ENCODE measurements around the gene PTCD1.

PTCD1 gene, protein sequence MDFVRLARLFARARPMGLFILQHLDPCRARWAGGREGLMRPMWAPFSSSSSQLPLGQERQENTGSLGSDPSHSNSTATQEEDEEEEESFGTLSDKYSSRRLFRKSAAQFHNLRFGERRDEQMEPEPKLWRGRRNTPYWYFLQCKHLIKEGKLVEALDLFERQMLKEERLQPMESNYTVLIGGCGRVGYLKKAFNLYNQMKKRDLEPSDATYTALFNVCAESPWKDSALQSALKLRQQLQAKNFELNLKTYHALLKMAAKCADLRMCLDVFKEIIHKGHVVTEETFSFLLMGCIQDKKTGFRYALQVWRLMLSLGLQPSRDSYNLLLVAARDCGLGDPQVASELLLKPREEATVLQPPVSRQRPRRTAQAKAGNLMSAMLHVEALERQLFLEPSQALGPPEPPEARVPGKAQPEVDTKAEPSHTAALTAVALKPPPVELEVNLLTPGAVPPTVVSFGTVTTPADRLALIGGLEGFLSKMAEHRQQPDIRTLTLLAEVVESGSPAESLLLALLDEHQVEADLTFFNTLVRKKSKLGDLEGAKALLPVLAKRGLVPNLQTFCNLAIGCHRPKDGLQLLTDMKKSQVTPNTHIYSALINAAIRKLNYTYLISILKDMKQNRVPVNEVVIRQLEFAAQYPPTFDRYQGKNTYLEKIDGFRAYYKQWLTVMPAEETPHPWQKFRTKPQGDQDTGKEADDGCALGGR

DNA sequence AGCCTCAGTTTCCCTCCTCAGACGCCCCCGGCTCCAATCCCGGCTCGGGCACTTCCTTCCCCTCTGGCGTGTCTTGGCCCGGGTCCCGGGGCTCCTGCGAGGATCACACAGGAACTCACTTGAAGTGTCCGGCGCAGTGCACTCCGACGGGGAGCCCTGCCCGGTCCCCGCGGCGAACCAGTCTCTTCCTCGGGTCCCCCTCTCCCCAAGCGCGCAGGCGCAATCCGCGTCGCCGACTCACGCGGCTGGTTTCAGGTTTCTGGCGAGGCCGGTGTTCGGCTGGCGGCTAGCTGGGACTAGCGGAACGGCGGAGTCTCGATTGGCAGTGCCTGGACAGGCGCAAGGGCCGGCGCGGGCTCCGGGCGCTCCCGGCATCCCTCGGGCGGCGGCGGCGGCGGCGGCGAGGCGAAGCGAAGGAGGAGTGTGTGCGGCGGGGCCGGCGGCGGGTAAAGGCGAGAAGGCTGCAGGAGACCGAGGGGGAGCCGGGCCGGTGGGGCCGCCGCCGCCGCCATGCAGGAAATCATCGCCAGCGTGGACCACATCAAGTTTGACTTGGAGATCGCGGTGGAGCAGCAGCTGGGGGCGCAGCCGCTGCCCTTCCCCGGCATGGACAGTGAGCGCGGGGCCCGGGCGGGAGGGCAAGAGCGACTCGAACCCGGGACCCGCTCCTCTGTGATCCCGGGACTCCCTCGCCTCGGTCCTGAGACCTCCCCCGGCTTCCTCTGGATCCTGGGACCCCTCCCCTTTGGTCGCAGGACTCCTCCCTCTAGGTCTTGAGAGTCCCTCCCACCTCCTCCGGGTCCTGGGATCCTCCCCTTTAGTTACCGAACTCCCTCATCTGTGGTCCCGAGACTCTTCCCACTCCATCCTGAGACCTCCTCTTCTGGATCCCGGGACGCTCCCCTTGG is at the start of gene PTCD1, which contains the start of gene CPSF4:
PTCD1 (minus strand) TSS at position 226 of the 908 bp plus-strand sequence. CDS start 3,556 bp downstream, outside the sequence.
CPSF4 (plus strand) TSS at position 371 of the 908 bp plus-strand sequence; CDS start at position 511, 140 bp downstream.
- peak; percentile 83 for DNase-seq

DNA sequence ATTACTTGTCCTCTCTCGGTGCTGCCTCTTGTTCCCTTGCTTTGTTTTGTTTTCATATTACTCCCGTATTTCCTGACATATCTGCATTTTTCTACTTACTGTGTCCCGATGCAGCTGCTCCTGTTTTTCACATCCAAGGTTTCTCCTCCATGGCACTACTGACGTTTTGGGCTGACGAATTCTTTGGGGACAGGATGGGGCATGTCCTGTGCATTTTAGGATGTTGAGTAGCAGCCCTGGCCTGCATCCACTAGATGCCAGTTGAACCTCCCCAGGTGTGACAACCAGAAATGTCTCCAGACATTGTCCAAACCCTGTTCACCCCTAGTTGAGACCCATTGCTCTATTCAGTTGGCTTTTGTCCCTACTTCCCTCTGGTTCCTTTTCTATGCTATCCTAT is 46.5 kb upstream of the PTCD1 start:
- DNase-seq: no peak

DNA sequence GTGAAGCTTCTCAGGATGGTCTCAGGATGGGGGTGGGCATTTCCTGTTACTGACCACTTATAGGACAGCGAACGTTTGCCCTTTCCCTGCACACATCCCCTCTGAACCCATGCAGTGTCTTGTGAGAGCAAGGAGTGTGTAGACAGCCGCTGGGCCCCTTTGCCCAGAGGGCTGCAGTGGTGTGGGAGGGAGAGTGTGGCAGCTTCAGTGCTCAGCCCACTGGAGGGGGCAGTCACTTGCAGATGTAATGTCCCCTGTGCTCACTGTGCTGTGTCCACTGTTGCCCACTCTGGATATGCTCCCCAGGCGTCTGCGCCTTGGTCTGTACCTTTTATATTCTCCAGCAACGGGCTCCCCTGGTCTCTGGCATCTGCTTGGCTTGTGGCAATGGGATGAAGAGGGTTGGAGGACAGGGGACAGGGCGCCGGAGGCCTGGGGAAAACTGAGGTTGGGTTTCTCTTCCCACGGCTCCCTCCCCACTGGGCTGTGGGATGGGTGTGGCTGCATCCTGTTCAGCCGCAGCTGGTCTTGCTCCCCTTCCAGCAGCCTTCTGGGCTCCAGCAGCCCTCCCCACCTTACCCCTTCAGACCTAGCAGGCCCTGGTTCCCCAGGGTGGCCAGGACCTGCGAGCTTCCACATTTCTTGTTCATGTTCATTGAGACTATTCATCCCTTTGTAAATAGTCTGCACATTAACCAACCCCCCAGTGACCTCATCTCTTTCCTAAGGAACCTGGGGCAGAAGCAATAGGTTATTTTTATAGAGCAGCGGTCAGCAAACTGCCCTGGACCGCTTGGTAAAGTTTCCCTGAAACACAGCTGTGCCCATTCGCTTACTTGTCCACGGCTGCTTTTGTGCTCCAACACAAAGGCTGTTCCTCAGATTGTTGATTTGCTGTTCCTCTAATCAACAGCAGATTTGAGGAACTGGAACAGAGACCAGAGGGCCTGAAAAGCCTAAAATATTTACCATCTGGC is 40.2 kb upstream of the PTCD1 start:
- DNase-seq: no peak

DNA sequence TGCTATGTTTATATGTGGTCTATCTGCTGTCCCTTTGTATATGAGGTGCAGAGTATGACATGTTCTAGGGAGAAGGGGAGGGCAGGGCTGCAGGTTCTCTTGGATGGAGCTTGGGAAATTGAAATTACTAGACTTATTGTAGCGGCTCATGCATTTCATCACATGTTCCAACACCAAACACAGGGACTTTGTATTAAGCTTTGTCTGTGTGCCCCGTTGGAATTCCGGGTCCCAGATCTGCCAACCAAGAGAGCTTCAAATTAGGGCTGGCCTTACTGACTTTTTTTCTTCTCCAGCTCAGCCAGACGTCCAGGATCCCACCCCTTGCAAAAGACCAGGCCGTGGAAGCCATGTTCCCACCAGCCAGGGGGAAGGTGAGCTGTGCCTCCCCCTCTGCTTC is 37.5 kb upstream of the PTCD1 start:
- DNase-seq: no peak

DNA sequence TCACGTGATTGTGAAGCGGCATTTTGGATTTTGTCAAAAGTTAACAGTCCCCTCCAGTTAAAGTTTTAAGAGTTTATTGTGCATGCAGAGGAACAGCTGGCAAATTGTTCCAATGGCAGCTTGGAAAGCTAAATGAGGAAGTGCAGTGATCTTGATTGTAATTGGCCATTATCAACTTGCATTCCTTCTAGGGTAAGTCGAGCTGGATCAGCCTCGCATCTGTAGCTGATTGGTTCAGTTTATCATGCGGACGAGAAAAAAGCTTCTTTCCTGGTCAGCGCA is 34.7 kb upstream of the PTCD1 start:
- DNase-seq: no peak

DNA sequence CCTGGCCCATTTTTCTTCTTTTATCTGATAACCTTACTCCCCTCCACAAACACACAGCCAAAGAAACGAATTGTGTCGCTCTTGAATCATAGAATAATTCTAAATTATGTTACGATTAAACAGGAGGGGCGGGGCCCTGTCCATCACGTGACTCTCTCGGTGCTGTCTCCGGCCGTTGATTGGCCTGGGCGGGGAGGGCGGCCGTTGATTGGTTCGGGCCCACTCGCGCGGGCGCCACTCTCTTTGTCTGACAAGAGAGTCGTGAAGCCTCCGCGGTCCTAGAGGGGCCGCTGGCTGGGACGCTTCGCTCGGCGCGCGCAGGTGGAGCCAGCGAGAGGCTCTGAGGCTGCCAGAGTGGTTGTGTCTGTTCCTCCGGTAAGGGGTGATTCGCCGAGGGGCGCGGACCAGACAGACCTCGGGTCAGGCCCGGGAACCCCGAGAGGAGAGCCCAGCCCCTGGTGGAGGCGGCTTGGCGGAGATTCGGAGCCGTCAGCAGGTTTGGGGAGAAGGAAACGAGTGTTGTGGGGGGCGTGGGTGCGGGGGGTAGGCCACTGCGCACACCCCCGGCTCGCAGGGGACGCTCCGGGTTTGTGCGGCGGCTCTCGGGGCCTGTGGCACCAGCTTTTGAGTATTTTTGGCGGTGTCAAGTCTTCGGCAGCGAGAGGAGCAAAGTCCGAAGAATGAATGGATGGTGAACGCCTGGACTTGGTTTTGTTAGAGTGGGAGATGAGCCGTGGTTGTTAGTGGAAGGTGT is 34.1 kb upstream of the PTCD1 start, which contains the start of gene ZNF789:
ZNF789 (plus strand) TSS at position 330 of the 754 bp plus-strand sequence. CDS start 3,567 bp downstream, outside the sequence.
- DNase-seq: peak; percentile 92

DNA sequence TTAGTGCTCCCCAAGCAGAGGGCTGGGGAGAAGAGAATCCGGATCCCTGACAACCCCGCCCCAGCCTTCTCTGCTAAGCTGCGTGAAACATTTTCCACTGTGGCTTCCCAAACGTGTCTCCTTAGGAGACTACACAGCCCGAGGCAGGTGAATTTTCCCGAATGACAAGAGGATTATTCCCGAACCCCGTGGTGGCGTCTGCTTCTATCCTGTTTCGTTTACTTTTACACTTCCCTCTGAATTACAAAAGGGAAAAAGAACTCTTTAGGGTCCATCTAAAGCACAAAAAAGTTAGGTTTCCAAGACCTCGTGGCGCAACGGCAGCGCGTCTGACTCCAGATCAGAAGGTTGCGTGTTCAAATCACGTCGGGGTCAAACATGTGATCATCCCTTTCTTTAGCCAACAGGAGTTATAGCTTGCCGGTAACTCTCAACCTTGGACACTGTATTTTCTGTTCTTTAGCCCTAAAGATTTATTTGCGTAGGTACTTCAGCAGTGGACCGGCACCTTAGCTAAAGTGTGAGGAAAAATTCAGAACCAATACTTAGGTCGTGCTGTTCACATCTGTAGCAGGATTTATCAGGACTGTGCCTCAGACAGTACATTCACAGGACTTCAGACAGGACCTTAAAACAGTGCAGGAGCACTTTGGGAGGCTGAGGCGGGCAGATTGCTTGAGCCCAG is 30.9 kb upstream of the PTCD1 start:
- no peak for DNase-seq

DNA sequence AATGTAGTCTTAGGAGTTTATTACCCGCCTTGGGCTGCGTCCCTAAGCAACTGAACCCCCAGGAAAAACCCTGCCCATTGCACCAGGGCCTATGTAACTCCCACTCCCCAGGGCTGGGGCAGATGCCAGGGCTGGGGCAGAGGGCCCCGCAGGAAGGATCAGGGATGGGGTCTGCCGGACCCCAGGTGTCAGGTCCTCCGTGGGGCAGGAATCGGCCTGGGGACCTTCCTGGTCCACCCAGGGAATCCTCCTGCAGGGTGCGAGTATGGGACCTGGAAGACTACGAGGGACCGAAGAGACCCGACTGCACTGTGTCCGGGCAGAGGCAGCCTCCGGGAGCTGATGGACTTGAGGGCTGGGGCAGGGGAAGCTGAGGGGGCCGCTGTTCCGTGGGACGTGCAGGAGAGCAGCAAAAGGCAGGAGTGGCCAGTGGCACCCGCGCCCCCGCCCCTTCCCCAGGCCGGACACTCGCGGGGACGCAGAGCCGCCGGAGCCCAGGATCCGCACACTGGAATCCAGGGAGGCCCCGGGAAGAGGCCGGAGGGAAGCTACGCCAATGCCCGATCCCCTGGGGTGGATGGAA is 29.8 kb upstream of the PTCD1 start:
- no peak for DNase-seq

DNA sequence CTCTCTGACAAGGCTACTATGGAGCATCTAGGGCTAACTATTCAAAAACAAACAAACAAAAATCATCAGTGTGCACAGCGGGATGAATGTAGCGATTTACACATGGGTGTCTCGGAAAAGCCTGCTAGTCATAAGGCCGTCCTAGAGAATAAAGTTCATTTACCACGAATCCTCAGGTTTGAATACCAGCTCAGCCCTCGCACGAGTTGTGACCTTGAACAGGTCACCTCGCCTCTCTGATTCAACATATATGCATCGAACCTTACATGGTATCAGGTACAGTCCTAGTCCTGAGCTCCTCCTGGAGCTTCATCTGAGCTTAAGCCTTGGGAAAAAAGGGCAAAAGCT is 26.8 kb upstream of the PTCD1 start:
- no peak for DNase-seq

DNA sequence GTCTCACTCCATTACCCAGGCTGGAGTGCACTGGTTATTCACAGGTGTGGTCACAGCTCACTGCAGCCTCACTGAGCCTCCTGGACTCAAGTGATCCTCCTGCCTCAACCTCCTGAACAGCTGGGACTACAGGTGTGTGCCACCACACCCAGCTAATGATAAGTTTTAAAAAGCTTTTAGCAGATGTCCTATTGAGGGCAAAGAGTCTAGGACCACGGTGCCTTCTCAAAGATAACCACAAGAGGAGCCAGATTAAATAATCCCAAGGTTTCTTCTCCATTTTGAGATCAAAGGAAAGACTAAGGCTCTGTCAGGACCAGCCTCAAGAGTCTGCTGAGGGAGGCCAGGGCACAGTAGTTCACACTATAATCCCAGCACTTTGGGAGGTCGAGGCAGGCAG is 22.6 kb upstream of the PTCD1 start:
- DNase-seq: no peak

DNA sequence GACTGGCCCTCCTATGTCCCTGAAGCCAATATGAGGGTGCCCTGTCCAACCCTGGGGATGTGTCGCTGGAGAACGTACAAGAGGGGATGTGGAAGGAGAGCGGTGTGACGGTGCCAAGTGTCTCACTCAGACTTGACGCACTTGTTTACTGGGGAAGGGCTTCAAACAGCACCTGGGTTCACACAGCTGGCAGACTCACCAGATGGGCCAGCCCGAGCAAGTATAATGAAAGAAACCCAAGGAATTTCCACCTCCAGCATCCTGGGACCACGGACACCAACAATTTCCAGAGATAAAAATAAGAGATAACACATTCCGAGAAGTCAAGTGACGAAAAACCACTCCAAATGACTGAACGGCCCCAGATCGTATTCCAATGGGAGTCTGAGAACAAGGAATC is 22.1 kb upstream of the PTCD1 start:
- DNase-seq: no peak

DNA sequence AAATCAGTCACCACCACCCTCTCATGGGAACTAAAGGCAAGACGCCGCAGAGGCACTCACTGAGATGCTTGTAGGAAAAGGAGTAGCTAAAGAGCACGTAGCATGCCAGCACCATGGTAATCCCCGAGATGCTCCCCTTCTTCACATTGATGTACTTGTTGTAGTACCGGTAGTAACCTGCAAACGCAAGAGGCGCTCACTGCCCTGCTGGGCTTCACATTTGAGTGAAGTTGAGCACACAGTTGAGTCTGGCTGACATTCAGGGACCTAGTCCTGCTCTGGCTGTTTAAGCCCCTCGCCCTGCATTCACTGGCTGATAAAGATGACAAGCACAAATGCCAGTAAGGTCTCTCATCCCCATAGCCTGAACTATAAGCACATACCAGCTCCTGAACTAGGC is 20.5 kb upstream of the PTCD1 start:
- DNase-seq: no peak

DNA sequence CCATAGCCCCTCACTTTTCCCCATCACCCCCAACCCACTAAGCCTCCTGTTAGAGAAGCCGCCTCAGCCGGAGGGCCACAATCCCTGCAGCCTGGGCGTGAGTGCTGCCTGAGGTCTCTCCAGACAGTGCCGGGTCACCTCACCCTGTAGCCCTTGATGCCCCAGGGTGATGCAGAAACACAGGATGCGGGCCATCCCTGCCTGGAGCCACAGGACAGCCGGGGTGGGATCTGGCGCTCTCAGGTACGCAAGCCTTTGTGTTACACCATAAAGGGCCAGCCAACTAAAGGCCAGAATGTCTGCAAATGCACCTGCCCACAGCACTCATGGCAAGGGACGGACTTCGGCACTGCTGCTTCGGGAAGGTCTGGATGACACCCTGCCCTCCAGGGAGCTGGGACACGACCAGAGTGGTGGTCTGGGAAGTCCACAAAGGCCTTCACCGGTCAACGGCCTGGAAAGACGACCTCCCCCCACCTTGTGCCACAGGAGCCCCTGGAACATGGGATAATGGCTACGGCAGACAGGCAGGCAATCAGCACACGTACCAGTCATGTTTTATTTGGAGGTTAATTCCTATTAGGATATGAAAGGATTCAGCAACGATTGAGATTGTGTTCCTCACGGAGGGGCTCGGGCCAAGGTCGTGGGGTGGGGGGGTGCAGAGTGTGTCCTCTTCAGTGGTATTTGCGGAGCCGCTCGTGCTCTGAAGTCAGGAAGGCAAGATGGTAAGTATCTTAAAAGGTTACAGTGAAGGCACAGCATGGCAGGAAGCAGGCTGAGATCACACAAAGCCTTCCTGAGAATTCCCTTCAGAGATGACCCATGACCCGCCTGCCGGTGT is 19.3 kb upstream of the PTCD1 start:
- DNase-seq: no peak

DNA sequence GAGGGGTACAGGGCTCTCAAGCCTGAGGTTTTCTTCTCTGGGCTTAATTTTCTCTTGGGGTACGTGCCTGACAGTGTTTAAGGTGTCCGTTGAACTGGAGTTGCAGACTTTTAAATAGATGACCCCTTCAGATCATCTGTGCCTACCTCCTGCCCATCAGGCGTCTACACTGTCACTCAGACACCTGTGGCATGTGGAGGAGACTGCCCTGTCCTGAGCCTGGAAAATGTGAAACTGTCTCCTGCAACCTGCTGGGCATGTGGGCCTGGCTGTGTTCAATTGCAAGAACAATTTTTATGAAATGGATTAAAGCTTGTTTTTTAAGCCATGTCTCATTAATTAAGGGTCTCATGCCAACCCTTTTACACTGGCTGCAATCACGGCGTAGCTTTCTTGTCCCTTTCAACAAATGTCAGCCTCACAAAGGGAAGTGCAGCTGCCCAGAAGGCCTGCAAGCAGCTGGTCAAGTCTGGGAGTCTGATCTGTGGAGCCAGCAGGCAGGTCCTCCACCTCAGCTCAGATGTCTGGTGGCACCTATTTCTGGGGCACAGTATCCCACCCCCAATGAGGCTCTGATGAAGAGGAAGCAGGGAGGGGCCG is 18.6 kb upstream of the PTCD1 start:
- no peak for DNase-seq

DNA sequence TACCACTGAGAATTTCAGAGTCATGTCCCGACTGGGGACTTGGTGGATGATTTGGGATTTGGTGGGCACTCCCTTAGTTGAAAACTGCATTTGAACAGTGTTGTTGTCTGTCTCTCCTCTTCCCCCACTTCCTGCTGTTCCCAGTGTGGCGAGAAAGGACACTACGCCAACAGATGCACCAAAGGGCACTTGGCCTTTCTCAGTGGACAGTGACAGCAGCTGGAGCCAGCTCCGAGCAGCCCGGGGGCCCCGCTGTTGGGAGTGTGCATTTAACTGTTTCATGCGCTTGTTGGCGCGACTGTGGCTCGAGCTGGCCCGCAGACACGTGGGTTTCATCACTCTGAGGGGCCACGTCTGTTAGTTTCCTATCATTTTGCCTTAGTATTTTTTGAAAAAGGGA is 17.7 kb upstream of the PTCD1 start:
- DNase-seq: no peak

DNA sequence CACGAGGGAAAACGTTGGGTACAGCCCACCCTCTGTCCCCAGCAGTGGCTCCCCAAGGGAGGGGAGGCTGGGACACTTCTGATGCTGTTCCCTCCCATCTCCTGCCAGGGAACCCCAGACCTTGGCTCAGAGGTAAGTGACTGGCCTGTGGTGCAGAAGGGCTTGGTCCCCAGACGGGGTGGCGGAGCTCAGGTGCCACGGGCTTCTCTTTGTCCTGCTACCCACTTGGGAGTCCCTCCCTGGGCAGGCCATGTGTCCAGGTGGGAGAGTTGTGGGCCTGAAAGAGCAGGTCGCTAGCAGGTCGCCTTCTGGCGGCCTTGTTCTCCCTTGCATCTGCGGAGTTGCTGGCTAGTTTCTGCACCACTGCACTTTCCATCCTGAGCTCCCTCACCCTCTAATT is 17.3 kb upstream of the PTCD1 start:
- no peak for DNase-seq

DNA sequence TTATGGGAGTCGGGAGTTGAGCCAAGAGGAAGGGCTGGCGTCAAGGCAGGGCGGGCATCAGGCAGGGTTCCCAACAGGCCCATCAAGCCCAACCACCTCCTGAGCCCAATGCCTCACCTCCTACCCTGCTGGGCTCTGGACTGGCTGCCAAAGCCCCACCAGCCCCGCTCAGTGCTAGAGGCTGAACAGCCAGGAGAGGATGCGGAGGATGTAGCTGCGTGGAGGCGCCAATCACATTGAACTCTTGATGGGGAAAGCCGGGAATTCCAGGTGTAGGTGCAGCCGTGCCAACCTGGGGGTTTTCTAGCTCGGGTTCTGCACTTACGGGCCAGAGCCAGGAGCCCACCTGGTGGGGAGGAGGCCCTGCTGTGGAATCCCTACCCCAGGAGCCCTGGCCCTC is 14.5 kb upstream of the PTCD1 start:
- DNase-seq: no peak

DNA sequence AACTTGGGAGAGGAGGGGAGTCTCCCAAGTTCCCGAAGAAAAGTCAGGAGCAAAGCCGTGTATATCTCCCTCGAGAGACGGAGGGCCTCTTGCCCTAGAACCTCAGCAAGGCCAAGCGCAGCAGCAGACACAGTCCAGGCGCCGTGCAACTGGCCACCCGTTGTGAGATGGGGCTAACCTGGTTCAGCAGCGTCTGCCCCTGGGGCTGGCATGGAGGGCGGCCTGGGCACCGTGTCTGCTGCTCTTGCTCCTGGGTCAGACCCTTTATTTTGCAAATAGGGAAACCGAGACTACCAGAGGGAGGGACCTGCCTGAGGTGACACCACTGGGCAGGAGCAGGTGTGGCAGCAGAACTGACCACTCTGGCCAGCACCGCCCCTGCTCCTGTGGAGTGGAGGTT is 13.9 kb upstream of the PTCD1 start:
- DNase-seq: no peak

DNA sequence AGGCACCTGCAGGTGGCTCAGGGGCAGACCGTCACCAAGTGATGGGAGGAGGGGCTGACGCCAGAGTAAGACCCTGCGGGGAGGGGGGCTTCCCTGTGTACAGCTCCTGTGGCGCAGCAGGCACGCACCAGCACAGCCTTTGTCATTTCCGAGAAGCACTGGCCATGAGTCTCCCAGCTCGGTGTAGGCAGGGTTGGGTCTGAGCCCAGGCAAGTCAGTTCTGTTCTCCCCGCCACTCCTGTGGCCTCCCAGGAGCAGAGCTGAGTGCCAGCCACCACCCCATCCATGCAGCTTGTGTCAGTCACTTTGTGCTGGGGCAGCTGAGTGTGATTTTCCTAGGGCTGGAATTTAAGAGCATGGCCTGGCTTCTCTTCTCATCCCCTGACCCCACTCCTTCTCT is 13.3 kb upstream of the PTCD1 start:
- DNase-seq: no peak

All from NCI-H2081 treated with DMSO at 0.1 percent for 48 hours (cell line).